Measurements from ENCODE around the gene RAB8A. TPM values are rescaled to one million over a fixed set of nuclear protein-coding genes. Genes with fewer than 3 reads are reported as not detected.

RAB8A gene
- total RNA-seq, 1 experiment from 2014 or later: 108 TPM

DNA sequence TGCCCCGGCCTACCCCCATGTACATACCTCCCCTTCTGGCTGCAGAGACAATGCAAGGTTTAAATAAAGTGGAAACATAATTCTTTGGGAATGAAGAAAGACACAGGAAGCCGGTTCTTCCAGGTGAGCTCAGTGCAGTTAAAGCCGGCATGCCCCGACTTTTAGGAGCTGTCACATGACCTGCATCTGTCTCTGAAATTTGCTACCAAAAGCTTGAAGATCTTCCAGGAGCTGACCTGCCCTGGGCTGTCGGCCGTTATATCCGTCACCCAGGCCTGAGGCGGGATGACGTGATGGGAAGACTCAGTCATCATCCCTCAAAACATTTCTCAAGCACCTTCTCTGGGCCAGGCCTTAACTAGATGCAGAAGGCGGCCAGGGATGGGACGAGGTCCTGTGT lies 10.3 kb downstream of the RAB8A start:
- peaks cover 3% of the 10 kb centered on the region for H3K36me3 ChIP-seq (ENCODE audit: control insufficient read depth, insufficient read depth, low read length)
- Mint-ChIP-seq H3K4me3 (ENCODE audit: unreplicated experiment) (no peak overlapping the region), H3K36me3 (ENCODE audit: insufficient read depth, unreplicated experiment) (peaks cover 91% of the 10 kb centered on the region), H3K27me3 (ENCODE audit: insufficient read depth, unreplicated experiment) (no peaks in the 10 kb centered on the region), H3K9me3 (ENCODE audit: unreplicated experiment) (no peaks in the 10 kb centered on the region), H3K27ac (ENCODE audit: unreplicated experiment) (no peak overlapping the region), H3K4me1 (ENCODE audit: low read depth, unreplicated experiment) (no peaks in the 10 kb centered on the region)
- no TSS peak for BruUV-seq (replicated peaks)
- POLR2A ChIA-PET: no interaction called here
- no peak overlapping the region for H3K4me3 ChIP-seq (ENCODE audit: low read depth, low read length)
- H3K9me3 ChIP-seq: no peaks in the 10 kb centered on the region
- CTCF ChIA-PET: no interaction called here
- no peaks in the 10 kb centered on the region for H3K27me3 ChIP-seq (replicated peaks; ENCODE audit: control insufficient read depth, insufficient read depth, low read length)
- no peak for DNase-seq
- intact Hi-C loops (cut with micrococcal nuclease; ENCODE audit: unreplicated experiment): no loop called here
- H3K4me1 ChIP-seq: no peaks in the 10 kb centered on the region
- no peak for TF ChIP-seq CTCF (IDR thresholded peaks at IDR 0.05; ENCODE audit: insufficient read depth in 1 of 2, low read depth in 1 of 2, low read length in 1 of 2, severe bottlenecking in 1 of 2, unreplicated experiment in 1 of 2)

DNA sequence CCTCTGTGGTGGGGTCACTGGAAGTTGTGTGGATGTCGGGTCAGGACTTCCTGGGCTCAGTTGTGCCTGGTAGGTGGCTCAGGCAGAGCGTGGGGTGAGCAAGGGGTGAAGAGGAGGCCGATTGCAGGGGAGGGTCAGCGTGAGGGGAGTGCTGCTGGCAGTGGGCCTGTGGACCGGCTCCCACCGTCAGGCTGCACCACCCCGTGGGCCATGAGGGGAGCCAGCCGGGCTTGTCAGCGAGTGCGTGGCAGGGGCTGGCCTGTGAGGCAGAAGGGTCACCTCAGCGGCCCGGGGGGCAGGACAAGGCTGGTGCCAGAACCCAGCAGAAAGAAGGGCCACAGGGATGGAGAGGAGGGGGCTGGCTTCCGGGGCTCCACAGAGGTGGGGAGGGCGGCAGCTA lies 13.3 kb downstream of the RAB8A start:
- POLR2A ChIA-PET: no interaction called here
- H3K27me3 Mint-ChIP-seq (ENCODE audit: insufficient read depth, unreplicated experiment): no peaks in the 10 kb centered on the region
- BruUV-seq (replicated peaks): no TSS peak
- peaks cover 91% of the 10 kb centered on the region for H3K36me3 Mint-ChIP-seq (ENCODE audit: insufficient read depth, unreplicated experiment)
- H3K9me3 ChIP-seq: no peaks in the 10 kb centered on the region
- H3K4me3 ChIP-seq (ENCODE audit: low read depth, low read length): no peak overlapping the region
- no peaks in the 10 kb centered on the region for H3K27me3 ChIP-seq (replicated peaks; ENCODE audit: control insufficient read depth, insufficient read depth, low read length)
- intact Hi-C loops (cut with micrococcal nuclease; ENCODE audit: unreplicated experiment): no loop called here
- no peak for DNase-seq
- H3K9me3 Mint-ChIP-seq (ENCODE audit: unreplicated experiment): no peaks in the 10 kb centered on the region
- no peak overlapping the region for H3K27ac Mint-ChIP-seq (ENCODE audit: unreplicated experiment)
- no peaks in the 10 kb centered on the region for H3K4me1 Mint-ChIP-seq (ENCODE audit: low read depth, unreplicated experiment)
- no peak for TF ChIP-seq CTCF (IDR thresholded peaks at IDR 0.05; ENCODE audit: insufficient read depth in 1 of 2, low read depth in 1 of 2, low read length in 1 of 2, severe bottlenecking in 1 of 2, unreplicated experiment in 1 of 2)
- no peak overlapping the region for H3K4me3 Mint-ChIP-seq (ENCODE audit: unreplicated experiment)
- CTCF ChIA-PET: no interaction called here
- H3K36me3 ChIP-seq (ENCODE audit: control insufficient read depth, insufficient read depth, low read length): no peaks in the 10 kb centered on the region; the same call in 1 of the 2 replicates
- H3K4me1 ChIP-seq: no peaks in the 10 kb centered on the region

- intact Hi-C loops (cut with micrococcal nuclease; ENCODE audit: unreplicated experiment): no loop called here
- Histone ChIP-seq H3K36me3 (ENCODE audit: control insufficient read depth, insufficient read depth, low read length) (no peaks in the 10 kb centered on the region; the same call in 1 of the 2 replicates), H3K4me3 (ENCODE audit: low read depth, low read length) (no peak overlapping the region), H3K27me3 (replicated peaks; ENCODE audit: control insufficient read depth, insufficient read depth, low read length) (no peaks in the 10 kb centered on the region), H3K4me1 (no peaks in the 10 kb centered on the region), H3K9me3 (no peaks in the 10 kb centered on the region)
- TF ChIP-seq CTCF (IDR thresholded peaks at IDR 0.05; ENCODE audit: insufficient read depth in 1 of 2, low read depth in 1 of 2, low read length in 1 of 2, severe bottlenecking in 1 of 2, unreplicated experiment in 1 of 2): no peak
- H3K4me1 Mint-ChIP-seq (ENCODE audit: low read depth, unreplicated experiment): no peaks in the 10 kb centered on the region
- peaks cover 2% of the 10 kb centered on the region for H3K9me3 Mint-ChIP-seq (ENCODE audit: unreplicated experiment)
- H3K27ac Mint-ChIP-seq (ENCODE audit: unreplicated experiment): no peak overlapping the region
- no peak for DNase-seq
- ChIA-PET CTCF (no interaction called here), POLR2A (no interaction called here)
- H3K4me3 Mint-ChIP-seq (ENCODE audit: unreplicated experiment): no peak overlapping the region
- no TSS peak for BruUV-seq (replicated peaks)
- no peaks in the 10 kb centered on the region for H3K27me3 Mint-ChIP-seq (ENCODE audit: insufficient read depth, unreplicated experiment)
- H3K36me3 Mint-ChIP-seq (ENCODE audit: insufficient read depth, unreplicated experiment): peaks cover 91% of the 10 kb centered on the region
Observed at GRCh38 chr19:16125737-16126495, 14.2 kb downstream of the RAB8A start.
